Activated CD4-positive, alpha-beta T cell treated with anti-CD3 and anti-CD28 coated beads, Interleukin-2, amount 50 U/mL, for 16 hours (primary cell): ENCODE results near the gene PIK3R4.
A peak's percentile ranks its signal among the peaks of the same experiment; 100 is the strongest.

Experiments
- DNase-seq: peaks from one replicate; pipeline ENCODE4 v3.0.0-alpha.2; 2020

The PIK3R4 gene

GRCh38 chr3:130746246-130747039 lies at the start of gene PIK3R4:
PIK3R4 (minus strand) TSS chr3:130746829; CDS start chr3:130745218, 1,611 bp downstream.
- DNase-seq, result peak; percentile 99

GRCh38 chr3:130795396-130795795 lies 48.8 kb upstream of the PIK3R4 start:
- DNase-seq, result no peak

- no peak for DNase-seq
Observed at GRCh38 chr3:130792246-130792645, 45.6 kb upstream of the PIK3R4 start.

- no peak for DNase-seq
Observed at GRCh38 chr3:130789782-130790322, 43.2 kb upstream of the PIK3R4 start.

- DNase-seq, result no peak
Observed at GRCh38 chr3:130787422-130788068, 40.9 kb upstream of the PIK3R4 start.

- DNase-seq, result no peak
Observed at GRCh38 chr3:130786306-130786705, 39.7 kb upstream of the PIK3R4 start.

GRCh38 chr3:130783629-130784028 lies 37.0 kb upstream of the PIK3R4 start:
- DNase-seq, result no peak

GRCh38 chr3:130779486-130779885 lies 32.9 kb upstream of the PIK3R4 start:
- peak; percentile 6 for DNase-seq

- DNase-seq, result peak; percentile 43
Observed at GRCh38 chr3:130779031-130779430, 32.4 kb upstream of the PIK3R4 start.

GRCh38 chr3:130773366-130773765 lies 26.7 kb upstream of the PIK3R4 start:
- no peak for DNase-seq

GRCh38 chr3:130772129-130772528 lies 25.5 kb upstream of the PIK3R4 start:
- no peak for DNase-seq

- DNase-seq, result no peak
Observed at GRCh38 chr3:130770644-130771043, 24.0 kb upstream of the PIK3R4 start.

GRCh38 chr3:130761730-130762311 lies 15.2 kb upstream of the PIK3R4 start:
- DNase-seq, result no peak

GRCh38 chr3:130760922-130761321 lies 14.3 kb upstream of the PIK3R4 start:
- peak; percentile 12 for DNase-seq

GRCh38 chr3:130759692-130760338 lies 13.2 kb upstream of the PIK3R4 start:
- DNase-seq, result peak; percentile 76

- DNase-seq, result no peak
Observed at GRCh38 chr3:130758624-130759369, 12.2 kb upstream of the PIK3R4 start.

- no peak for DNase-seq
Observed at GRCh38 chr3:130757611-130758150, 11.1 kb upstream of the PIK3R4 start.

- DNase-seq, result no peak
Observed at GRCh38 chr3:130755666-130756065, 9.0 kb upstream of the PIK3R4 start.

- no peak for DNase-seq
Observed at GRCh38 chr3:130748981-130749380, 2.4 kb upstream of the PIK3R4 start.

GRCh38 chr3:130748467-130748861 lies 1.8 kb upstream of the PIK3R4 start:
- no peak for DNase-seq

GRCh38 chr3:130743354-130743753 lies 3.3 kb downstream of the PIK3R4 start:
- DNase-seq, result no peak

- no peak for DNase-seq
Observed at GRCh38 chr3:130741946-130742610, 4.6 kb downstream of the PIK3R4 start.
